SK-N-SH (cell line): Measurements from ENCODE around the gene NRIP1. TPM values are rescaled to one million over a fixed set of nuclear protein-coding genes. Genes with fewer than 3 reads are reported as not detected.

Experiments used
- CTCF ChIA-PET: fragments of 300-600, 350-600 bp; formaldehyde crosslinking; extraction: SDS; loops from one replicate; lab custom pipeline; 2021; lab: Yijun Ruan, JAX
- POLR2A ChIA-PET: fragments of 350-600 bp; sonication (Branson Sonifier 250); formaldehyde crosslinking; extraction: SDS; loops from one replicate; lab custom pipeline; 2020; ENCODE audit warnings: antibody characterized with exemption, inconsistent platforms; lab: Yijun Ruan, JAX
- DNase-seq: peaks from one replicate; pipeline ENCODE4 v3.0.0; 2012
- H2AFZ ChIP-seq: fragments of 200-600 bp; sonication (generic); 2 replicates; pipeline ENCODE4 v1.8.1; 2016; ENCODE audit warnings: antibody characterized with exemption, mild to moderate bottlenecking, low read depth
- H3F3A ChIP-seq: fragments of 200-600 bp; sonication (generic); replicated peaks from 2 replicates; pipeline ENCODE3; 2016; ENCODE audit warnings: antibody characterized with exemption, mild to moderate bottlenecking; ENCODE audit not compliant: insufficient read depth
- H3K27ac ChIP-seq, 2 experiments: fragments of 200-500 bp in 1 of 2; fragments of 200-600 bp in 1 of 2; sonication (Bioruptor generic) in 1 of 2; sonication (generic), shearing (Covaris generic) in 1 of 2; 2 replicates each; pipeline versions ENCODE4 v1.5.1 to v1.6.1; 2014 to 2016; ENCODE audit warnings: low read depth in 2 of 2, inconsistent platforms in 1 of 2, low read length in 1 of 2, mild to moderate bottlenecking in 1 of 2, mixed read lengths in 1 of 2
- H3K27me3 ChIP-seq: fragments of 200-600 bp; sonication (generic), shearing (Covaris generic); 2 replicates; pipeline ENCODE4 v1.6.1; 2016; ENCODE audit warnings: mixed run types; ENCODE audit not compliant: insufficient read depth
- H3K36me3 ChIP-seq, 2 experiments: fragments of 200-500 bp in 1 of 2; fragments of 200-600 bp in 1 of 2; sonication (Bioruptor generic) in 1 of 2; sonication (generic) in 1 of 2; replicated peaks in 1 of 2; 2 replicates each; pipeline versions ENCODE3 to v1.5.1; 2014 to 2016; ENCODE audit warnings: low read length in 1 of 2, mild to moderate bottlenecking in 1 of 2; ENCODE audit not compliant: insufficient read depth in 2 of 2, control insufficient read depth in 1 of 2
- H3K4me1 ChIP-seq, 2 experiments: fragments of 200-500 bp in 1 of 2; fragments of 200-600 bp in 1 of 2; sonication (Bioruptor generic) in 1 of 2; sonication (generic), shearing (Covaris generic) in 1 of 2; 2 replicates each; pipeline versions ENCODE4 v1.5.1 to v1.6.1; 2014 to 2016; ENCODE audit warnings: low read depth in 1 of 2, low read length in 1 of 2, mixed run types in 1 of 2; ENCODE audit not compliant: insufficient read depth in 2 of 2, control insufficient read depth in 1 of 2
- H3K4me2 ChIP-seq: fragments of 200-600 bp; sonication (generic), shearing (Covaris generic); 2 replicates; pipeline ENCODE4 v1.6.1; 2017; ENCODE audit warnings: mixed run types
- H3K4me3 ChIP-seq, 2 experiments: fragments of 200-500 bp in 1 of 2; fragments of 200-600 bp in 1 of 2; sonication (Bioruptor generic) in 1 of 2; sonication (generic), shearing (Covaris generic) in 1 of 2; 2 replicates each; pipeline versions ENCODE4 v1.5.1 to v1.8.1; 2014 to 2016; ENCODE audit warnings: low read depth in 2 of 2, inconsistent platforms in 1 of 2, low read length in 1 of 2, mild to moderate bottlenecking in 1 of 2, mixed read lengths in 1 of 2, moderate library complexity in 1 of 2
- H3K79me2 ChIP-seq: fragments of 200-600 bp; sonication (generic); 2 replicates; pipeline ENCODE4 v1.8.1; 2017; ENCODE audit warnings: mild to moderate bottlenecking; ENCODE audit not compliant: insufficient read depth
- H3K9ac ChIP-seq: fragments of 200-600 bp; sonication (generic); 2 replicates; pipeline ENCODE4 v1.6.1; 2017; ENCODE audit warnings: mixed run types
- H3K9me2 ChIP-seq: fragments of 200-600 bp; sonication (generic); 2 replicates; pipeline ENCODE4 v1.6.1; 2017; ENCODE audit warnings: mixed run types
- H3K9me3 ChIP-seq: fragments of 200-600 bp; sonication (generic); 2 replicates; pipeline ENCODE4 v1.6.1; 2017; ENCODE audit warnings: mixed run types, mild to moderate bottlenecking, moderate library complexity
- H4K20me1 ChIP-seq: fragments of 200-600 bp; sonication (generic); 2 replicates; pipeline ENCODE4 v1.6.1; 2017; ENCODE audit warnings: mild to moderate bottlenecking, mixed run types; ENCODE audit not compliant: insufficient read depth
- CHD2 ChIP-seq: fragments of 150-350 bp; IDR thresholded peaks from 2 replicates; pipeline ENCODE4 v1.6.1; 2018; ENCODE audit warnings: low read length; ENCODE audit not compliant: partially characterized antibody
- EP300 ChIP-seq, 2 experiments: IDR thresholded peaks; 2 replicates each; pipeline versions ENCODE4 v1.4.0 to v1.6.1; 2012; ENCODE audit warnings: borderline replicate concordance in 1 of 2, low read depth in 1 of 2, low read length in 1 of 2
- EZH2phosphoT487 ChIP-seq: fragments of 200-600 bp; sonication (generic); IDR thresholded peaks from 2 replicates; pipeline ENCODE4 v1.6.1; 2017; ENCODE audit warnings: low read depth, mixed run types, mild to moderate bottlenecking, antibody characterized with exemption, moderate library complexity, borderline replicate concordance
- FOXJ3 ChIP-seq: sonication (generic); formaldehyde crosslinking; IDR thresholded peaks from 2 replicates; pipeline ENCODE4 v1.5.1; 2020; ENCODE audit warnings: mild to moderate bottlenecking, missing genetic modification reagents
- FOXM1 ChIP-seq: IDR thresholded peaks from 2 replicates; pipeline ENCODE4 v1.4.0; 2012; ENCODE audit warnings: low read depth, mild to moderate bottlenecking
- GABPA ChIP-seq: IDR thresholded peaks from 2 replicates; pipeline ENCODE4 v1.4.0; 2012; ENCODE audit warnings: low read depth, mild to moderate bottlenecking
- GATA2 ChIP-seq: sonication (generic); formaldehyde crosslinking; IDR thresholded peaks from 2 replicates; pipeline ENCODE4 v1.5.0; 2020; ENCODE audit warnings: mild to moderate bottlenecking, missing genetic modification reagents
- IRF3 ChIP-seq: fragments of 150-350 bp; IDR thresholded peaks from 2 replicates; pipeline ENCODE4 v1.6.1; 2016; ENCODE audit warnings: mild to moderate bottlenecking, low read depth, low read length
- JUND ChIP-seq: IDR thresholded peaks from 2 replicates; pipeline ENCODE4 v1.4.0; 2012
- MAX ChIP-seq: IDR thresholded peaks from 2 replicates; pipeline ENCODE4 v1.4.0; 2012; ENCODE audit warnings: low read depth
- NFIC ChIP-seq: IDR thresholded peaks from 2 replicates; pipeline ENCODE4 v1.4.0; 2012; ENCODE audit warnings: borderline replicate concordance
- NRF1 ChIP-seq: IDR thresholded peaks from 2 replicates; pipeline ENCODE4 v1.6.1; 2012; ENCODE audit warnings: low read depth, mild to moderate bottlenecking, low read length
- PBX3 ChIP-seq: IDR thresholded peaks from 2 replicates; pipeline ENCODE4; 2012
- POLR2AphosphoS5 ChIP-seq: IDR thresholded peaks from 2 replicates; pipeline ENCODE4 v1.6.1; 2012; ENCODE audit warnings: low read depth, low read length
- RXRA ChIP-seq: IDR thresholded peaks from 2 replicates; pipeline ENCODE4 v1.4.0; 2012; ENCODE audit warnings: low read depth, mild to moderate bottlenecking, borderline replicate concordance
- SMC3 ChIP-seq: IDR thresholded peaks from 2 replicates; pipeline ENCODE4 v1.6.1; 2012; ENCODE audit warnings: low read depth, low read length, improper control_type of control experiment
- TCF12 ChIP-seq: IDR thresholded peaks from 2 replicates; pipeline ENCODE4 v1.4.0; 2012
- TEAD4 ChIP-seq: IDR thresholded peaks from 2 replicates; pipeline ENCODE4 v1.4.0; 2012; ENCODE audit warnings: mild to moderate bottlenecking, borderline replicate concordance; ENCODE audit not compliant: insufficient read depth
- YY1 ChIP-seq: IDR thresholded peaks from 2 replicates; pipeline ENCODE4 v1.4.0; 2012; ENCODE audit warnings: low read depth, mild to moderate bottlenecking
- WGBS: methylation state at CpG from one replicate; pipeline ENCODE4 v1.1.6; 2017; ENCODE audit warnings: low lambda C conversion rate; 5-methylcytosine and 5-hydroxymethylcytosine counted together
- polyA plus RNA-seq, 3 experiments: library from polyadenylated mRNA; depleted of rRNA; stranded (reverse); fragments of >200 nt; gene quantifications; 2 replicates each; pipeline ENCODE4 v1.2.3, GENCODE V29; 2012

The NRIP1 gene
- polyA plus RNA-seq, 1 of the 3 experiments (the other 2 are of a cell fraction) = 0.02 TPM

- Histone ChIP-seq H3K79me2 (no peaks in the 10 kb centered on the region; the same call in 1 of the 2 replicates), H3K4me2 (no peak overlapping the region), H3K4me3 (no peak overlapping the region), H3K9me3 (no peaks in the 10 kb centered on the region), H3K4me1 (no peaks in the 10 kb centered on the region), H3K9ac (no peak overlapping the region), H2AFZ (no peak overlapping the region), H3K36me3 (no peaks in the 10 kb centered on the region), H3K27ac (peak overlapping the region in 1 of 2 experiments; percentile 62; a peak in 2 of 4 replicates), H3F3A (peaks cover 7% of the 10 kb centered on the region), H4K20me1 (no peaks in the 10 kb centered on the region), H3K9me2 (no peaks in the 10 kb centered on the region), H3K27me3 (no peaks in the 10 kb centered on the region)
- CTCF ChIA-PET = no interaction called here
- POLR2A ChIA-PET = no interaction called here
- no peak for DNase-seq
- TF ChIP-seq NRF1 (no peak), GATA2 (CRISPR knock-in tag) (no peak), SMC3 (no peak), TCF12 (peak; percentile 40; the same call in 1 of the 2 replicates)
- 3% methylated on average over 5 of the region's 5 CpGs for WGBS
These were observed 49.0 kb downstream of the NRIP1 start for GRCh38 chr21:15015622-15016471.

- H3F3A ChIP-seq = peaks cover 13% of the 10 kb centered on the region
- CTCF ChIA-PET = no interaction called here
- no peaks in the 10 kb centered on the region for H3K9me3 ChIP-seq
- no peaks in the 10 kb centered on the region for H3K27me3 ChIP-seq
- no peak for DNase-seq
- no peak overlapping the region for H3K9ac ChIP-seq
- 8% methylated on average over 2 of the region's 2 CpGs for WGBS
- no peaks in the 10 kb centered on the region for H3K36me3 ChIP-seq
- H3K79me2 ChIP-seq = no peaks in the 10 kb centered on the region; the same call in 1 of the 2 replicates
- no peaks in the 10 kb centered on the region for H4K20me1 ChIP-seq
- H3K4me1 ChIP-seq = no peaks in the 10 kb centered on the region
- H3K9me2 ChIP-seq = no peaks in the 10 kb centered on the region
- no peak overlapping the region for H3K4me2 ChIP-seq
- no peak overlapping the region for H2AFZ ChIP-seq
- H3K27ac ChIP-seq = 0 out of 4 replicates have a peak overlapping the region, but pooled peaks of 1 of the 2 experiments have one; percentile 20
- TF ChIP-seq JUND (no peak), MAX (no peak), TEAD4 (no peak), PBX3 (no peak), NFIC (no peak), FOXJ3 (no peak), EP300 (IDR thresholded peaks at IDR 0.05; ENCODE audit: borderline replicate concordance in 1 of 2, low read depth in 1 of 2, low read length in 1 of 2) (no peak), YY1 (no peak), GABPA (no peak), IRF3 (no peak), EZH2phosphoT487 (no peak), NRF1 (no peak), RXRA (no peak), FOXM1 (no peak), POLR2AphosphoS5 (no peak), CHD2 (no peak), TCF12 (no peak)
- TF ChIP-seq, all 33 proteins: peak for 0
- H3K4me3 ChIP-seq = no peak overlapping the region
- POLR2A ChIA-PET = no interaction called here
These were observed 50.6 kb downstream of the NRIP1 start for GRCh38 chr21:15014221-15014620.
